VCaP (cell line): Measurements from ENCODE around the gene PLA2G4A.

Experiments
- H3K27ac ChIP-seq: fragments of 450-650 bp; 2 replicates; pipeline ENCODE4 v1.5.1; 2017
- CTCF ChIP-seq: fragments of 450-650 bp; conservative IDR thresholded peaks from 2 replicates; pipeline ENCODE4 v1.5.1; 2017; ENCODE audit warnings: mild to moderate bottlenecking, moderate library complexity

PLA2G4A gene

GRCh38 chr1:186807163-186807562 lies 21.6 kb upstream of the PLA2G4A start:
- H3K27ac ChIP-seq, result no peak overlapping the region
- no peak for TF ChIP-seq CTCF

- no peak overlapping the region for H3K27ac ChIP-seq
- TF ChIP-seq CTCF, result no peak
Observed at GRCh38 chr1:186811892-186812291, 16.9 kb upstream of the PLA2G4A start.

DNA sequence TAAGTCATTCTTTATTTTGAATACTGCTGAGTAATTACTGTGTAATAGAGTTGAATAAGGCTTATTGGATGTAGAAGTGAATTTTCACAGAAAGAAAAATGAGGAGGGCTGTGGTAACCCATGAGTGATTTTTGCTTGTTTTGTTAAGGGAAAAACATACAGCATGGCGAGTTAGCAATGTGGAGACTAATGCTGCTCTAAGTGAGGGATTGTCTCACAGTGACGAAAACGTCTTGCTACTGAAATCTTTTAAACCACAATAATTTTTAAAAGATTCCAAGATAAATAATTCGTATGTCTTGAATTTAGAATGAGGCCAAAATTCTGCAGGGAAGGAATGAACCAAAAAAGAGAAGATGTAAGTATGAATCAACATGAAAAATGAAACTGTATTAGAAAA lies 16.2 kb upstream of the PLA2G4A start:
- no peak for TF ChIP-seq CTCF
- H3K27ac ChIP-seq, result no peak overlapping the region

DNA sequence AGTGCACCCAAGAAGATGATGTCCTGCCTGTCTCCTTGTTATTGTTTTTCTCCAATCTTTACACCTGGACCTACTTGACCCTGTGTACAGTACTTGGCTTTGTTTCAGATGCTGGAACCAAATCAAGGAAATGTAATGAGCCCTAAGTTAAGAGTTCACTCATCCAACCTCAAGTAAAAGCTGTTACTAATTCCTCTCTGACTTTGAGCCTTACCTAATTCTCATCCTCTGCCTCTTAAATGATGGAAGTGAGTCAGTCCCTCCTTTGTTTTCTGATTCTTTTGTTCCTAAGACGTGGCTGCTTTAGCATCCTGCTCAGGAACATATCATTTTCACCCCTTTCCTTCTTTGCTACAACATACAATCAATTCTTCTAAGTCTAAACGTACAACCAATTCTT lies 15.3 kb upstream of the PLA2G4A start:
- no peak overlapping the region for H3K27ac ChIP-seq
- TF ChIP-seq CTCF, result no peak

- H3K27ac ChIP-seq, result no peak overlapping the region
- no peak for TF ChIP-seq CTCF
Observed at GRCh38 chr1:186819126-186819525, 9.6 kb upstream of the PLA2G4A start.

- no peak overlapping the region for H3K27ac ChIP-seq
- TF ChIP-seq CTCF, result no peak
Observed at GRCh38 chr1:186819563-186819962, 9.2 kb upstream of the PLA2G4A start.

DNA sequence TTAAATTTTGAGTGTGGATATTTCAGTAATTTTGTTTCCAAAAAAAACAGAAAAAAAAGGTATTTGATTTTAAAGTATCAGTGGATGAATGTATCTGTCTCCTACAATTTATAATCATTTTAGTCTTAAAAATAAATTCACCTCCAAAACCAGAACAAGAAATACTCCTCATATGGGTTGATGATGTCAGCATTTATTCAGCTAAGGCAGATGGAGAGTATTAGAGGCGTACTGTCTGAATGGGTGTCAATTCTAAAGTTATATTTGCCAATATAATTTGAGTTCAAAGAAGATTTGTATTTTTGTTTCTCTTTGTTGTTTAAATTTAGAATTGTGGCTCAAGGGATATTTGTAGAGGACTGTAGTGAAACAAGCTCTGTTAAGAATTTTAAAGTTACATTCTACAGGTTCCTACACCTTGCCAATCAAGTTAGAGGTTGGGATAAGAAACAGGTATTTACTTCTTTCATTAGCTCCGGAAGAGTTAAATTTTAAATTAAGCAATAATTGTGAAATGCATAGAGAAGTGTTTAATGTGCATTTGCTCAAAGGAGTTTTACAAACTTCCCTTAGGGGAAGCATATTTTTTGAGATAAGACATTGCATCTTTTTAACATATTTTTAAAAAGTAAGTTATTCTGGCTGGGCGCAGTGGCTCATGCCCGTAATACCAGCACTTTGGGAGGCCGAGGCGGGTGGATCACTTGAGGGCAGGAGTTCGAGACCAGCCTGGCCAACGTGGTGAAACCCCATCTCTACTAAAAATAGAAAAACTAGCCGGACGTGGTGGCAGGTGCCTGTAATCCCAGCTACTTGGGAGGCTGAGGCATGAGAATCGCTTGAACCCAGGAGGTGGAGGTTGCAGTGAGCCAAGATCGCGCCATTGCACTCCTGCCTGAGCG lies 1.2 kb downstream of the PLA2G4A start:
- TF ChIP-seq CTCF, result no peak
- H3K27ac ChIP-seq, result no peak overlapping the region
